Measurements from ENCODE around the gene C14orf119. TPM values are rescaled to one million over a fixed set of nuclear protein-coding genes. Genes with fewer than 3 reads are reported as not detected.

The C14orf119 gene
- total RNA-seq, 1 donor from 2014 or later, result 55.6 TPM

GRCh38 chr14:23110579-23111365 lies 15.5 kb downstream of the C14orf119 start:
- Mint-ChIP-seq H3K4me1 (ENCODE audit: low read depth) (peaks cover 10% of the 10 kb centered on the region), H3K27me3 (ENCODE audit: insufficient read depth) (peaks cover 7% of the 10 kb centered on the region), H3K27ac (no peak overlapping the region), H3K36me3 (ENCODE audit: low read depth) (no peaks in the 10 kb centered on the region), H3K9me3 (no peaks in the 10 kb centered on the region), H3K4me3 (no peak overlapping the region)
- DNase-seq (ENCODE audit: low spot score), result no peak
- intact Hi-C loops (cut with micrococcal nuclease), result no loop called here

DNA sequence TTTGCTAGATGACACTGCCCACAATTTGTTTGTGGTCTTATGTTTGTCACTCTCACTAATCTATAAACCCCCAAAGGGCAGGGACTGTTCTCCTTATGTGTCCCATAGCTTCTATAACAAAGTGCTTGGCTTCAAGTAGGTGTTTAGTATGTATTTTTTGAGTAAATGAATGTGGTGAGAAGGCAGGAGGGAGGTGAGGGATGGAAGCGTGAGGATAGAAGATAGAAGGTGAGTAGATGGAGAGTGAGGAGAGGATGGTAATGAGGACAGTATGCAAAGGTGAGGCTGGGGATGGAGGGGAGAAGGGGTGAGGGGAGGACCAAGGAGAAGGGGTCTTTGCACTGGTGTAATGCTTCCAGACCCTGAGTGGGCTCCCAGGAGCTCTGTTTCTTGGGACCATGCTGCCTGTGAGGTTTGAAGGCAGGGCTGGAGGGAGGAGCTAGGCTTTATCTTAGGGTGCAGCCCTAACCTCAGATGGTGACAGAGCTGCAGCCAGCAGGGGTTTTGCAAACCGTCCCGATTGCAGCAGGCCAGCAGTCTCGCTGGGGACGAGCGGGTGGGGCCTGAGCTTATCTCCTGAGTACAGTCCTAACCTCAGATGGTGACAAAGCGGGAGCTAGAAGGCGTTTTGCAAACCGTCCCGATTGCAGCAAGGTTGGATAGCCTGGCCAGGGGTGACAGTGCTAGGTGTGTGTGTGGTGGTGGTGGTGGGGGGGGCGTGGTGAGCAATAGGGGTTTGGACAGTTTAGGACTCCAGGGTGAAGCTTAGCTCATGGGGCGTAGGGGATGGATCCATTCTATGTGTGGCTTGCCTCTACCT lies 17.3 kb downstream of the C14orf119 start:
- intact Hi-C loops (cut with micrococcal nuclease), result no loop called here
- Mint-ChIP-seq H3K9me3 (no peaks in the 10 kb centered on the region), H3K4me1 (ENCODE audit: low read depth) (peaks cover 10% of the 10 kb centered on the region), H3K27me3 (ENCODE audit: insufficient read depth) (peaks cover 7% of the 10 kb centered on the region), H3K36me3 (ENCODE audit: low read depth) (no peaks in the 10 kb centered on the region), H3K27ac (no peak overlapping the region), H3K4me3 (no peak overlapping the region)
- DNase-seq (ENCODE audit: low spot score), result no peak

DNA sequence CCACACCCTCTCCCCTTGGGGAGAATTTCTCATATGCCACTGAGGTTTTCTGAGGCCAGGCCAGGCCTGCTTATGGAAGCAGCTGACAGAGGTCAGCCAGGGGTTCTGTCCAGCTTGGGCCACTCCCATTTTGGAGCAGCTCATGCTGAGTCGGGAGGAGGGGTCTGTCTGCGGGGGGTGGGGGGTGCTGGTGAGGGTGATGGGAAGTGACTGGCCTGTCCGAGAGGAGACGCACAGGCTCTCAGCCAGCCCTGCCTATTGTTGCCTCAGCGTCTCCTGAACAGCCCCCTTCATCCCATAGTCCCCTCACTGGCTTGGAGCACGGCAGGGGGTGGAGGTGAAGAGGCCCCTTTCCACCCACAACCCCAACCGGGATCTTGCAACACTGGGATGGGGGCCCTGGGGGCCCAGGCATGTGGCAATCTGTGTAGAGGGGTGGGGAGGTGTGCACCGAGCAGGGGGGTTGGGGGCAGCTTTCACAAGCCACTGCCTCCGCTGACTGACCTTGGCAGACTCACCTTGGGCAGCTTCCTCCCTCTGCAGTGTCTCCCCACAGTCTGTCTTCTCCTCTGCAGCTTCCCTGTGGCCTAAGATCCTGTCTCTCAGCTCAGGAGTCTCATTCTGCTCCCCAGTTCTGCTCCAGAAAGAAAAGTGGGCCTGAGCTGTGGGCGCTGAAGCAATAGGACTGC lies 18.3 kb downstream of the C14orf119 start:
- no peaks in the 10 kb centered on the region for H3K36me3 Mint-ChIP-seq (ENCODE audit: low read depth)
- no peak overlapping the region for H3K27ac Mint-ChIP-seq
- intact Hi-C loops (cut with micrococcal nuclease), result no loop called here
- H3K9me3 Mint-ChIP-seq, result no peaks in the 10 kb centered on the region
- DNase-seq (ENCODE audit: low spot score), result no peak
- peaks cover 10% of the 10 kb centered on the region for H3K4me1 Mint-ChIP-seq (ENCODE audit: low read depth)
- peaks cover 7% of the 10 kb centered on the region for H3K27me3 Mint-ChIP-seq (ENCODE audit: insufficient read depth)
- no peak overlapping the region for H3K4me3 Mint-ChIP-seq

- intact Hi-C loops (cut with micrococcal nuclease), result no loop called here
These were observed 18.8 kb downstream of the C14orf119 start for GRCh38 chr14:23114120-23114458.

DNA sequence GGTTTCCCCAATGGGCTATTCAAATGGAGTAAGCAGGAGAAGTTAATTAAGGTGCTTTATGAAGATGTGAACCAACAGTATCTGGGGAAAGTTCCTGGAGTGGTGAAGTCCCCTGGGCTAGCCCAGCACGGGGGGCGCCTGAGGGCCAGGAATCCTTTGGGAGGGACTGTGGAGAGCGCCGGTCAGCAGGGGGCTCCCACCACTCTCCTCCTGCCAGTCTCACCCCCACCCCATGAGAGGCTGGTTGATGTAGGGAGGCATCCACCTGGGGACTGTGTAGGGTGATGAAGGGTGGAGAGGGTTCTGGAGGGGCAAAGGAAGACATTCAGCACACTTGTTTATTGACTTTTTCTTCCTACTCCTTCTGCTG lies 19.3 kb downstream of the C14orf119 start:
- H3K4me3 Mint-ChIP-seq, result no peak overlapping the region
- peaks cover 4% of the 10 kb centered on the region for H3K27me3 Mint-ChIP-seq (ENCODE audit: insufficient read depth)
- DNase-seq (ENCODE audit: low spot score), result no peak
- intact Hi-C loops (cut with micrococcal nuclease), result no loop called here
- H3K36me3 Mint-ChIP-seq (ENCODE audit: low read depth), result no peaks in the 10 kb centered on the region
- H3K27ac Mint-ChIP-seq, result peak overlapping the region; percentile 15
- no peaks in the 10 kb centered on the region for H3K9me3 Mint-ChIP-seq
- H3K4me1 Mint-ChIP-seq (ENCODE audit: low read depth), result peaks cover 21% of the 10 kb centered on the region

More at GRCh38 chr14:23114120-23114458, 18.8 kb downstream of the C14orf119 start:
- H3K27ac Mint-ChIP-seq, result peak overlapping the region; percentile 15
- H3K36me3 Mint-ChIP-seq (ENCODE audit: low read depth), result no peaks in the 10 kb centered on the region
- no peak for DNase-seq (ENCODE audit: low spot score)
- H3K4me1 Mint-ChIP-seq (ENCODE audit: low read depth), result peaks cover 15% of the 10 kb centered on the region
- H3K9me3 Mint-ChIP-seq, result no peaks in the 10 kb centered on the region
- peaks cover 7% of the 10 kb centered on the region for H3K27me3 Mint-ChIP-seq (ENCODE audit: insufficient read depth)
- no peak overlapping the region for H3K4me3 Mint-ChIP-seq

- no peak overlapping the region for H3K4me3 Mint-ChIP-seq
- intact Hi-C loops (cut with micrococcal nuclease), result no loop called here
- H3K27me3 Mint-ChIP-seq (ENCODE audit: insufficient read depth), result peaks cover 4% of the 10 kb centered on the region
- no peak for DNase-seq (ENCODE audit: low spot score)
- no peak overlapping the region for H3K27ac Mint-ChIP-seq
- H3K4me1 Mint-ChIP-seq (ENCODE audit: low read depth), result peaks cover 26% of the 10 kb centered on the region
- no peaks in the 10 kb centered on the region for H3K9me3 Mint-ChIP-seq
- H3K36me3 Mint-ChIP-seq (ENCODE audit: low read depth), result no peaks in the 10 kb centered on the region
These were observed 19.9 kb downstream of the C14orf119 start for GRCh38 chr14:23115039-23115731.

- Mint-ChIP-seq H3K27ac (no peak overlapping the region), H3K9me3 (no peaks in the 10 kb centered on the region), H3K27me3 (ENCODE audit: insufficient read depth) (peaks cover 4% of the 10 kb centered on the region), H3K4me1 (ENCODE audit: low read depth) (peaks cover 33% of the 10 kb centered on the region), H3K4me3 (no peak overlapping the region), H3K36me3 (ENCODE audit: low read depth) (no peaks in the 10 kb centered on the region)
- no peak for DNase-seq (ENCODE audit: low spot score)
- intact Hi-C loops (cut with micrococcal nuclease), result no loop called here
These were observed 20.6 kb downstream of the C14orf119 start for GRCh38 chr14:23115918-23116317.

GRCh38 chr14:23117371-23118020 lies 22.2 kb downstream of the C14orf119 start:
- Mint-ChIP-seq H3K9me3 (no peaks in the 10 kb centered on the region), H3K27me3 (ENCODE audit: insufficient read depth) (peaks cover 8% of the 10 kb centered on the region), H3K4me1 (ENCODE audit: low read depth) (peaks cover 41% of the 10 kb centered on the region), H3K4me3 (no peak overlapping the region), H3K27ac (no peak overlapping the region), H3K36me3 (ENCODE audit: low read depth) (no peaks in the 10 kb centered on the region)
- DNase-seq (ENCODE audit: low spot score), result no peak
- intact Hi-C loops (cut with micrococcal nuclease), result no loop called here

DNA sequence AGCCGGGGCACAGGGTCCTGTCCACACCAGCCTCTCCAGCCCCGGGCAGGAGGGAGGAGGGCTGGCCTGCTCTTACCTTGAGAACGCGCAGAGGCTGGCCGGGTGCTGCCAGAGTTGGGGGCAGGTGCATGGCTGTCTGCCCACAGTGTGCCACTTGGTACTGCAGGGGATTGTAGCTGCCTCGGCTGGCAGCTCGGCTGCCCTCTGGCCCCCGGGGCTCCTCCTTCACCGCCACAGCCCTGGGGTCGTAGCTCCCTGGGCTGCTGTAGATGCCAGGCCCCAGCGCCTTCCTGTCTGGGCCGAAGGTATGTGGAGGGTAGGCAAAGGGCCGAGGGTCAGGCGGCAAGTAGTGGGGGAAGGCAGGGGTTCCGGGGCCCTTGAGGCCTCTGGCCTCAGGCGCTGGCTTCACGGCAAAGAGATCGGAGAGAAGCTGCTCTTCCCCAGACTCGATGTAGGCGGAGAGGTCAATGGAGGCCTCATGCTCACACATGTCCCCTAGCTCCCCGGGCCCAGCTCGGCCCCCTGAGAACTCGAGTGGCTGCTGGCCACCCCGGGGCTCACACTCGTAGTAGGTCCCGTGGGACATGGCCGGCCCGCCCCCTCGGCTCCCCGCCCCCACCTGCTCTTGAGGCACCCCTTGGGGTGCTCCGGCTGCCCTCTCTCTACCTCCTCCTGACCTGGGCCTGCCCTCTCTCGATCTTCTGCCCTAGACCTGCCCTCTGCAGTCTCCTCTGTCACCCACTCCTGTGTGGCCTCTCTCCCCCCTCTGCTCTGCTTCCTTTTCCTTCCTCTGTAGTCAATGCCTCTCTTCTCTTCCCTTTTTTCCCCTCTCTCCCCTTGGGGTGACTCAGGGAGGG lies 23.4 kb downstream of the C14orf119 start, which contains the start of gene CEBPE:
TSS of gene CEBPE (minus strand) at position 750 of the 857 bp plus-strand sequence. CDS start at position 586, 164 bp downstream.
- no peaks in the 10 kb centered on the region for H3K9me3 Mint-ChIP-seq
- peak within 1 kb of the TSS; percentile 46 for H3K4me3 Mint-ChIP-seq
- intact Hi-C loops (cut with micrococcal nuclease), result no loop called here
- H3K4me1 Mint-ChIP-seq (ENCODE audit: low read depth), result peaks cover 41% of the 10 kb centered on the region
- peak within 1 kb of the TSS; percentile 90 for H3K27ac Mint-ChIP-seq
- no peak for DNase-seq (ENCODE audit: low spot score)
- H3K36me3 Mint-ChIP-seq (ENCODE audit: low read depth), result no peaks in the 10 kb centered on the region
- H3K27me3 Mint-ChIP-seq (ENCODE audit: insufficient read depth), result peaks cover 10% of the 10 kb centered on the region

- Mint-ChIP-seq H3K4me3 (peak overlapping the region; percentile 46), H3K36me3 (ENCODE audit: low read depth) (no peaks in the 10 kb centered on the region), H3K9me3 (no peaks in the 10 kb centered on the region), H3K27ac (peak overlapping the region; percentile 90), H3K27me3 (ENCODE audit: insufficient read depth) (peaks cover 10% of the 10 kb centered on the region), H3K4me1 (ENCODE audit: low read depth) (peaks cover 36% of the 10 kb centered on the region)
- peak; percentile 17 for DNase-seq (ENCODE audit: low spot score)
- intact Hi-C loops (cut with micrococcal nuclease), result loop anchor here (1.0 to 2.0 kb wide), 4 partner anchors 24 to 181 kb away; partner anchors contain the start of genes ACIN1, C14orf119 and HOMEZ
These were observed 24.3 kb downstream of the C14orf119 start for GRCh38 chr14:23119363-23120327.
